GM19328 (cell line): ENCODE results near the gene PDK1.

ENCODE experiments used
- ATAC-seq: cut with Tn5 transposase; IDR thresholded peaks from one replicate; pipeline ENCODE4 v1.9.1; 2021; ENCODE audit warnings: mild to moderate bottlenecking, moderate library complexity; ENCODE audit not compliant: unreplicated experiment

The PDK1 gene

DNA sequence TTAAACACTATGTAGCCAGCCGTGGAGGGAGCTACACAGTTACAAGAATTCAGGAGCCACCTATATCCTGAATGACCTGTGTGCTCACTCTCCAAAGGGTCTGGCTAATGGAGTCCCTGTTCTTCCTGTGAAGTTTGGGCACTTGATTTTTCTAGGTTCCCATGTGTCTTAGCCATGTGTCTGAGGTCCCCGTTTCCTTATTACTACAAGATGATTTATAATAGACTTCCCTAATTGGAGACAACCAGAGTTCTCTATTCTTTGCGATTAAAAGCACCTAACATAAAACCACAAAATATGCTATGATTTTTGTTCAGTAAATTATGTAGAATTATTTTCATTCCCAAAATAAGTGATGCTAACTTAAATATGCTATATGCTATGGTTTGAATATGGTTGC is 83.4 kb downstream of the PDK1 start:
- no peak for ATAC-seq

DNA sequence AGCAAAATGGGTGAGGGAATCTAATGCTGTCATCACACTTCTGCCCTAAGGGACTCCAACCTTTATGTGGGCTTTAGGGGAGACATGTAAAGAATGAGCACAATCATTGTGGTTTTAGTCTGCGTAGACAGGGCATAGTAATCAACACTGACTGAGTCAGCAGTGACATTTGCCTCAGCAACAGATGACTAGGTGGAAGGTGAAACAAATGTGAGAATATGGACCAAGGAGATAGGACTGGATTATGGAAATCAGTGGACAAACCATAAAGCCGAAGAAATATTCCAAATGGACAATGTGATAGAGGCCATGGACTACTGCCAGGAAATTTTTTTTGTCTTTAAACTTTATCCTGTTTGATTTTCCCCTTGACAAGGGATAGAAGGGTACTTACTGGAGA is 83.9 kb downstream of the PDK1 start:
- no peak for ATAC-seq

DNA sequence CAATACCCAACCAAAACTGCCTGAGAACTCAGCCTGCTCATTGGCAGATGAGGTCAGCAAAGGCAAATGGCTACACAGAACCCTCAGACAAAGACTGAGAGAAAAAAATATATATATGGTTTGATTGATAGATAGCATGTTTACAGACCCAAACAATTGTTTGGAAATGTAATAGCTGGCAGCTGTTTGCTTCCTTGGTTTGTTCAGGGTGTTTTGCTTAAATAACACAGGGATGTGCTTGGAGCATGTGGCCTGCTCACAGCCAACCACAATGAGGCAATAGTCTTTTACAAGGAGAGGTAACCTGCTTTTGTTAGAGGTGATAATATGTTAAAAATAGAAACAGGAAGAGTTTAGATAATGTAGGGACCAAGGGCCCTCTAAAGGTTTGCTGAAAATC is 84.5 kb downstream of the PDK1 start:
- ATAC-seq: no peak

GRCh38 chr2:172642301-172643020 is 86.6 kb downstream of the PDK1 start:
- no peak for ATAC-seq

DNA sequence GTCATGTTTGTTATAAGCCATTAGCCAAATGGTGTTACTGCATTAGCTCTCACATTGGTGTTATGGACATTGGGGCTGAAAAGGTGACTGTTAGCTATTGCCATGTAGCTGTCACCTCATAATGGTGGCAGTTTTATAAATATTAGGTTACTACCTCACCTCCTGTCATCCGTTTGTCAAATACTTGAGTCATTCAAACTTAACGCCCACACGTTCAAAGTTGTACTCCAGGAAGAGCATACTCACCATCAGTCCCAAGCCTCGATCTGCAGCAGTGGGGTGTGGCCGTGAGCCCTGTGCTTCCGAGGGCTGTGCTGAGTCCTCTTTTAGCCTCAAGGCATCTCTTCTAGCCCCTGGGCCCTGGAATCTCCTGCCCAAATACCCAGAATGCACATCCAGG is 87.3 kb downstream of the PDK1 start:
- ATAC-seq: no peak

- no peak for ATAC-seq
These were observed 91.5 kb downstream of the PDK1 start for GRCh38 chr2:172647439-172647838.

DNA sequence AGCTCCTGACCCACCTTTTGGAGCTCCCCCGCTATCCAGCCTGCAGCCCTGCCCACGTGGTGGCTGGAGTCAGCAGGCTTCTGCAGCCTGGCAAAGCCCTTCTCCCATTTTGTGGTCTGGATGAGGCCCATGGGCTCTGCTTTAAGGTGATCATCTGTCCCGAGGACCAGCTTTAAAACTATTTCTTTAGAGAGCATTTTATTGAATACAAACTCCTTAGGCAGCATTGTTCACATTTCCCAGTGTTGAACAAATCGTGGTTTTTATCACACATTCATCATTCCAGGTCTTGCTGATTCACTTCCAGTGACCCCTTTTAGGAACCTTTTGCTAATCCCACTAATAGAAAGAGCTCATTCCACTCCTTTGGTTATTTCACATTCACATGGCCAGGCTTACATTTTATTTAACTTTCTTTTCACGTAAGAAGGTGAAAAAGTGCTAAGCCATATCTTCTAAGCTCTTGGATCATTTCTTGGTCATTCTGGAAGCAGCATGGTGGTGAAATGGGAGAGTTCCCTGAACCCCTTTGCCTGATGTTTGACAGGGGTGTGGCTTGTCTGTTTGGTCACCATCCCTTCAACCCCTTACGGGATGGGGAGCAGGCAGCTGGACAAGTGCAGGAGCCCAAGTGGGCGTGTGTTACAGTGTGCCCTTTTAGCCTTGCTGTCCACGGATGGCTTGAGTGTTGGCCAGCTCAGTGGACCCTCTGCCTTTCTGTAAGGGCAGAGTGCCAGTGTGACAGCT is 99.4 kb downstream of the PDK1 start:
- ATAC-seq: no peak

- no peak for ATAC-seq
These were observed 100.1 kb downstream of the PDK1 start for GRCh38 chr2:172655838-172656573.
